HG02884 (cell line): ENCODE measurements around the gene CEP72.
A peak's percentile ranks its signal among the peaks of the same experiment; 100 is the strongest.
"Not testable (repeated sequence)": the region's sequence is repeated elsewhere in the genome, so short reads cannot be mapped to it uniquely, and the experiment has no call there.

Experiments
- ATAC-seq: cut with Tn5 transposase; IDR thresholded peaks from one replicate; pipeline ENCODE4 v1.9.1; 2021; ENCODE audit warnings: mild to moderate bottlenecking, moderate library complexity; ENCODE audit not compliant: unreplicated experiment

The CEP72 gene

GRCh38 chr5:680836-681235 lies 68.7 kb downstream of the CEP72 start:
- ATAC-seq, result not testable (repeated sequence)

GRCh38 chr5:681317-682191 lies 69.4 kb downstream of the CEP72 start:
- ATAC-seq, result not testable (repeated sequence)

GRCh38 chr5:682216-682615 lies 70.1 kb downstream of the CEP72 start:
- not testable (repeated sequence) for ATAC-seq

- ATAC-seq, result not testable (repeated sequence)
Measured at GRCh38 chr5:682651-683358, 70.7 kb downstream of the CEP72 start.

GRCh38 chr5:683551-684481 lies 71.7 kb downstream of the CEP72 start:
- ATAC-seq, result no peak

GRCh38 chr5:684751-685216 lies 72.6 kb downstream of the CEP72 start:
- ATAC-seq, result no peak

- no peak for ATAC-seq
Measured at GRCh38 chr5:685262-686171, 73.4 kb downstream of the CEP72 start.

GRCh38 chr5:686172-686523 lies 74.0 kb downstream of the CEP72 start:
- ATAC-seq, result not testable (repeated sequence)

GRCh38 chr5:686936-687335 lies 74.8 kb downstream of the CEP72 start:
- not testable (repeated sequence) for ATAC-seq

GRCh38 chr5:688348-689010 lies 76.3 kb downstream of the CEP72 start:
- ATAC-seq, result not testable (repeated sequence)

GRCh38 chr5:690293-690692 lies 78.2 kb downstream of the CEP72 start:
- not testable (repeated sequence) for ATAC-seq

- ATAC-seq, result not testable (repeated sequence)
Measured at GRCh38 chr5:691049-691448, 78.9 kb downstream of the CEP72 start.

- ATAC-seq, result no peak
Measured at GRCh38 chr5:691817-692528, 79.8 kb downstream of the CEP72 start.

- ATAC-seq, result peak; percentile 15
Measured at GRCh38 chr5:692529-693041, 80.4 kb downstream of the CEP72 start.

- ATAC-seq, result peak; percentile 64
Measured at GRCh38 chr5:693271-694041, 81.3 kb downstream of the CEP72 start, which contains the start of gene TPPP. Gene TPPP, minus strand, starts transcription at chr5:693352. Its CDS starts 15,292 bp downstream, at chr5:678060.

GRCh38 chr5:694042-694431 lies 81.9 kb downstream of the CEP72 start:
- not testable (repeated sequence) for ATAC-seq

- ATAC-seq, result not testable (repeated sequence)
Measured at GRCh38 chr5:695475-695874, 83.3 kb downstream of the CEP72 start.

- not testable (repeated sequence) for ATAC-seq
Measured at GRCh38 chr5:696191-696590, 84.1 kb downstream of the CEP72 start.
